Stimulated activated CD8-positive, alpha-beta memory T cell treated with anti-CD3 and anti-CD28 coated beads, Interleukin-4, amount 100 ng/mL, for 48 hours (primary cell): ENCODE results near the gene NIM1K.
"Not testable (repeated sequence)": the region's sequence is repeated elsewhere in the genome, so short reads cannot be mapped to it uniquely, and the experiment has no call there.

Experiments used
- DNase-seq: peaks from one replicate; pipeline ENCODE4 v3.0.0-alpha.2; 2020

Gene NIM1K

GRCh38 chr5:43315682-43316081 is 123.7 kb downstream of the NIM1K start:
- DNase-seq: peak; percentile 49

GRCh38 chr5:43316421-43316820 is 124.4 kb downstream of the NIM1K start:
- no peak for DNase-seq

- no peak for DNase-seq
These were observed 128.8 kb downstream of the NIM1K start for GRCh38 chr5:43320846-43321245.

- not testable (repeated sequence) for DNase-seq
These were observed 131.5 kb downstream of the NIM1K start for GRCh38 chr5:43323488-43323887.

- not testable (repeated sequence) for DNase-seq
These were observed 133.6 kb downstream of the NIM1K start for GRCh38 chr5:43325624-43326023.
